Mammary epithelial cell (primary cell): ENCODE measurements around the gene LACTBL1.

Experiments
- CTCF ChIP-seq, 2 donors: IDR thresholded peaks in 1 of 2; conservative IDR thresholded peaks in 1 of 2; 2 replicates each; pipeline ENCODE4 v1.5.1; 2011 to 2012; ENCODE audit warnings: inconsistent platforms in 2 of 2, low read length in 2 of 2, mild to moderate bottlenecking in 2 of 2, control low read depth in 1 of 2, low read depth in 1 of 2; ENCODE audit not compliant: insufficient read depth in 1 of 2; ENCODE audit errors: extremely low read depth in 1 of 2
- EZH2 ChIP-seq: IDR thresholded peaks from 2 replicates; pipeline ENCODE4 v1.6.1; 2012; ENCODE audit warnings: low read length, inconsistent platforms, borderline replicate concordance

- no peak for TF ChIP-seq CTCF (conservative IDR thresholded peaks at IDR 0.05 in 1 of 2, IDR thresholded peaks at IDR 0.05 in 1 of 2; ENCODE audit: extremely low read depth in 1 of 2, insufficient read depth in 1 of 2, low read depth in 1 of 2, low read length in 2 of 2)
- no peak for TF ChIP-seq EZH2
Measured at GRCh38 chr1:22936681-22937080, 36.0 kb downstream of the LACTBL1 start.
